ENCODE results near the gene CTCFL. TPM values are rescaled to one million over a fixed set of nuclear protein-coding genes. Genes with fewer than 3 reads are reported as not detected.
A peak's percentile ranks its signal among the peaks of the same experiment; 100 is the strongest.

CTCFL gene
- total RNA-seq, 4 donors from 2014 or later: 0.14 TPM; not detected in 3

DNA sequence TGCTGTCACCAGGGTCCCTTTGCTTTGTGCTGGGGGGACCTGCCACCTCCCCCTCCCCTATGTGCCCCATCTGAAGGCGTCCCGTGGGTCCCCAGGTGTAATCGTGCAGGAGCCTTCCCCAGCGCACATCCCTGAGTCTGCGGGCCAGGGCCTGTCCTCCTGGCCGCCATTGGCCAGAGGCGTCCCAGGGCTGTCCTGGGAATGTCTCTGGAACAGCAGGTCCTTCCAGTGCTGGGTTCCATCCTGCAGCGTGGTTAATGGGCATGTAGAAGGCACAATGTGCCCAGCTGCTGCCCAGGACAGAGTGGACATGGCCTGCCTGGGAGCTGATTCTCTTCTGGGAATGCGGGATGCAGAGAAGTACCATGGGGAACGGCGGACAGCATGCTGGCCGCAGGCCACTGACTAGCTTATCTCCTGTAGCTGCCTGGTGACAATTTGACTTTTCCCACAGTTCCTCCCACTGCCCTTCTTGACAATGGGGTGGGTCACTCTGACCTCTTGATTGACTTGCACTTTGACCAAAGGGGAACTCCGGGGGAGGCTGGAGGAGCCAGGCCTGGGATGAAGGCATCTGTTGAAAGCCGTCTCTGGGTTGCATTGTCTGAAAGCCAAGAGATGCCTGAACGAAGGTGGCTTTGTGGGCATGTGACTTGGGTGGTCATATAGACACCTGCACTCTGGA is 64.0 kb downstream of the CTCFL start:
- in situ Hi-C loops (cut with MboI; ENCODE audit: low pct_ligation_motif_present in 1 of 4, low pct_unique_long_range_greater_than_20kb in 1 of 4, low sequenced_read_pairs in 3 of 4) (no loop called here), intact Hi-C loops (cut with DNase I; ENCODE audit: low total_unique reads) (no loop called here)
- Histone ChIP-seq H3K4me3 (no peak overlapping the region), H3K4me1 (peaks cover 0 to 12% (median 0%) of the 10 kb centered on the region in 4 donors), H3K36me3 (no peaks in the 10 kb centered on the region), H3K27me3 (no peaks in the 10 kb centered on the region), H3K27ac (no peak overlapping the region), H3K9me3 (no peaks in the 10 kb centered on the region)
- WGBS, 2 donors (ENCODE audit: low coverage in 1 of 2): 20 to 91% methylated on average over 1 to 15 of the region's 15 CpGs
- no peak for DNase-seq
- TF ChIP-seq, protein P1, sequence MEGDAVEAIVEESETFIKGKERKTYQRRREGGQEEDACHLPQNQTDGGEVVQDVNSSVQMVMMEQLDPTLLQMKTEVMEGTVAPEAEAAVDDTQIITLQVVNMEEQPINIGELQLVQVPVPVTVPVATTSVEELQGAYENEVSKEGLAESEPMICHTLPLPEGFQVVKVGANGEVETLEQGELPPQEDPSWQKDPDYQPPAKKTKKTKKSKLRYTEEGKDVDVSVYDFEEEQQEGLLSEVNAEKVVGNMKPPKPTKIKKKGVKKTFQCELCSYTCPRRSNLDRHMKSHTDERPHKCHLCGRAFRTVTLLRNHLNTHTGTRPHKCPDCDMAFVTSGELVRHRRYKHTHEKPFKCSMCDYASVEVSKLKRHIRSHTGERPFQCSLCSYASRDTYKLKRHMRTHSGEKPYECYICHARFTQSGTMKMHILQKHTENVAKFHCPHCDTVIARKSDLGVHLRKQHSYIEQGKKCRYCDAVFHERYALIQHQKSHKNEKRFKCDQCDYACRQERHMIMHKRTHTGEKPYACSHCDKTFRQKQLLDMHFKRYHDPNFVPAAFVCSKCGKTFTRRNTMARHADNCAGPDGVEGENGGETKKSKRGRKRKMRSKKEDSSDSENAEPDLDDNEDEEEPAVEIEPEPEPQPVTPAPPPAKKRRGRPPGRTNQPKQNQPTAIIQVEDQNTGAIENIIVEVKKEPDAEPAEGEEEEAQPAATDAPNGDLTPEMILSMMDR (IDR thresholded peaks at IDR 0.05): no peak
- TF ChIP-seq EP300 (IDR thresholded peaks at IDR 0.05; ENCODE audit: low read depth) (no peak), POLR2A (IDR thresholded peaks at IDR 0.05) (no peak), POLR2AphosphoS5 (IDR thresholded peaks at IDR 0.05) (no peak)

DNA sequence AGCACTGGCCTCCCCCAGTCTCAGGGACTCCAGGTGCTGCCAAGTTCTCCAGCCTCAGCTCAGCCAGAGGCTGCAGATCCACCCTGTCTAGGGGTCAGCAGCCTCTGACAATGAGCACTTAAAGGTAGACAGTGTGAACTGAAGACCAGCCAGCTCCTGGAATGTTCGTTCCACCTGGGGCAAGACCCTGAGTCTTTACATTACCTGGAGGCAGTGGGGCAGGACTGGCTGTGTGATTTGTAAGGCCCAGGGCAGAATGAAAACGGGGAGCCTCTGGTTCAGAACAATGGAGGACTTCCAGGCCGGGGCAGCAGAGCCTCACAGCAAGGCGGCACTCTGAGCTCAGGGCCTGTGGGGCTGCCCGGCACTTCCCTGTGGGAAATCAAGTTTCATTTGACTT is 65.0 kb downstream of the CTCFL start:
- intact Hi-C loops (cut with DNase I; ENCODE audit: low total_unique reads): no loop called here
- WGBS, 2 donors (ENCODE audit: low coverage in 1 of 2): 90 to 100% methylated on average over 1 to 5 of the region's 5 CpGs
- no peaks in the 10 kb centered on the region for H3K36me3 ChIP-seq
- in situ Hi-C loops (cut with MboI; ENCODE audit: low pct_ligation_motif_present in 1 of 4, low pct_unique_long_range_greater_than_20kb in 1 of 4, low sequenced_read_pairs in 3 of 4): no loop called here
- H3K9me3 ChIP-seq: no peaks in the 10 kb centered on the region
- no peak for TF ChIP-seq POLR2A (IDR thresholded peaks at IDR 0.05)
- TF ChIP-seq EP300 (IDR thresholded peaks at IDR 0.05; ENCODE audit: low read depth): no peak
- no peak for TF ChIP-seq POLR2AphosphoS5 (IDR thresholded peaks at IDR 0.05)
- DNase-seq: no peak
- H3K27ac ChIP-seq: peak overlapping the region in 2 of 4 donors; percentile 56 to 65
- H3K4me1 ChIP-seq: peaks cover 0 to 12% (median 0%) of the 10 kb centered on the region in 4 donors
- H3K27me3 ChIP-seq: no peaks in the 10 kb centered on the region
- no peak overlapping the region for H3K4me3 ChIP-seq

DNA sequence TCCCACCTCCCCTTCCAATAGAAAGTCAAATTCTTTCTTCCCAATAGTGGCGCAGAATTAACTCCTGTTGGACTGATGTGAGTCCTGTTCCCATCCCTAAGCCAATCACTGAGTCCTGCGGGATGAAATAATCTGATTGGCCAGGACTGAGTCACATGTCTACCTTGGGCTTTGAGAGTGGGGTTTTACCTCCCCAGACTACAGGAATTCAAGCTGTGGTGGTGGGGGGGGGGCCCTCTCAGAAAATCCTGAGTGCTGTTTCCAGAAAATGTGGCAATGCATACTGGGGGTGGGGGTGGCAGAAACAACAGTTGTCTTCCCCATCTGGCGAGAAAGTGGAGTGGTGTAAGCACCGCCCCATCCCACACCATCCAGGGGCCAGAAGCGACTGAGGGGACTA is 65.7 kb downstream of the CTCFL start:
- Histone ChIP-seq H3K9me3 (no peaks in the 10 kb centered on the region), H3K4me3 (no peak overlapping the region), H3K36me3 (no peaks in the 10 kb centered on the region), H3K27ac (peak overlapping the region in 3 of 4 donors; percentile 48 to 65 (median 56)), H3K4me1 (peaks cover 0 to 12% (median 0%) of the 10 kb centered on the region in 4 donors), H3K27me3 (no peaks in the 10 kb centered on the region)
- no peak for TF ChIP-seq POLR2A (IDR thresholded peaks at IDR 0.05)
- no peak for TF ChIP-seq POLR2AphosphoS5 (IDR thresholded peaks at IDR 0.05)
- no peak for TF ChIP-seq EP300 (IDR thresholded peaks at IDR 0.05; ENCODE audit: low read depth)
- TF ChIP-seq, protein P1 (IDR thresholded peaks at IDR 0.05): no peak
- WGBS, 2 donors (ENCODE audit: low coverage in 1 of 2): 86% methylated on average over 5 of the region's 5 CpGs; no CpG with 5 or more reads in 1 of the 2 donors
- intact Hi-C loops (cut with DNase I; ENCODE audit: low total_unique reads): no loop called here
- no peak for DNase-seq
- in situ Hi-C loops (cut with MboI; ENCODE audit: low pct_ligation_motif_present in 1 of 4, low pct_unique_long_range_greater_than_20kb in 1 of 4, low sequenced_read_pairs in 3 of 4): no loop called here

DNA sequence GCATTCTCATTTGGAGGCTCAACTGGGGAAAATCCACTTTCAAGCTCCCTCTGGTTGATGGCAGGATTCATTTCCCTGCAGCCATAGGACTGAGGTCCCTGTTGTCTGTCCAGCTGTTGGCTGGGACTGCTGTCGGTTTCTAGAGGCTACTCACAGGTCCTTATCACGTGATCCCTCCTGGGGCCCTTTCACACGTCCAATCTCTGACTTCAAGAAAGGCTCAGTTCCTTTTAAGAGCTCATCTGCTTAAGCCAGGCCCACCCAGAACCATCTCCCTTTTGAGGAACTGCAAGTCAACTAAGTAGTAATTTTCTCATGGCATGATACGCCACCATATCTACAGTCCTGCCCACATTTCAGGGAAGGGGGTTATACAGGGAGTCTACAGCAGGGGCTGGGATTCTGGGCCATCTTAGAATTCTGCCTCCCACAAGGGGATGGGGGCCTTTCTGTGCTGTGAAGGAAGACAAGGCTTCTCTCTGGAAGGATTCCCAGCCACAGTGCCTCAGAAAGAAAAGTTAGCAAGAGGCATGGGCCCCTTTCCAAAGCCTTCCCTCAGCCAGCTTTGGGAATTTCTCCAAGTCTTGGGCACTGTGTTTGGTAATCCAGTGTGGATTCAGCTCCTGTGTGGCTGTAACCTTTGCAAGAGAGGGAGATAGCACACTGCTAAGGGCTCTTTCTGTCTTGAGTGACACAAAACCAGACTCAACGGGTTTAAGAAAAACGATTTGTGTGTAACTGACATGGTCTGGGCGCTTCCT is 66.4 kb downstream of the CTCFL start:
- WGBS, 2 donors (ENCODE audit: low coverage in 1 of 2): 63% methylated on average over 7 of the region's 7 CpGs; no CpG with 5 or more reads in 1 of the 2 donors
- no peak for DNase-seq

More for the DNA sequence above, 66.4 kb downstream of the CTCFL start:
- Histone ChIP-seq H3K4me3 (no peak overlapping the region), H3K27me3 (no peaks in the 10 kb centered on the region), H3K36me3 (no peaks in the 10 kb centered on the region), H3K27ac (peak overlapping the region; percentile 31 to 65 (median 52)), H3K9me3 (no peaks in the 10 kb centered on the region), H3K4me1 (peaks cover 0 to 12% (median 0%) of the 10 kb centered on the region in 4 donors)
- in situ Hi-C loops (cut with MboI; ENCODE audit: low pct_ligation_motif_present in 1 of 4, low pct_unique_long_range_greater_than_20kb in 1 of 4, low sequenced_read_pairs in 3 of 4) (no loop called here), intact Hi-C loops (cut with DNase I; ENCODE audit: low total_unique reads) (no loop called here)
- TF ChIP-seq, protein P1 (IDR thresholded peaks at IDR 0.05): no peak
- TF ChIP-seq POLR2A (IDR thresholded peaks at IDR 0.05): no peak
- no peak for TF ChIP-seq POLR2AphosphoS5 (IDR thresholded peaks at IDR 0.05)
- no peak for TF ChIP-seq EP300 (IDR thresholded peaks at IDR 0.05; ENCODE audit: low read depth)
